Ascending aorta (tissue), 2 donors: Measurements from ENCODE around the gene MAP3K1. TPM values are rescaled to one million over a fixed set of nuclear protein-coding genes. Genes with fewer than 3 reads are reported as not detected.

Source experiments
- DNase-seq, 2 donors: peaks; one replicate each; pipeline ENCODE4 v3.0.0-alpha.2; 2019; ENCODE audit warnings: low spot score in 2 of 2
- H3K27ac ChIP-seq, 2 donors: fragments of 200-600 bp; sonication (generic); one replicate each; pipeline ENCODE4 v1.5.1; 2016 to 2017; ENCODE audit warnings: mild to moderate bottlenecking in 1 of 2
- H3K27me3 ChIP-seq: fragments of 200-600 bp; sonication (generic); one replicate; pipeline ENCODE4 v1.5.1; 2017
- H3K36me3 ChIP-seq, 2 donors: fragments of 200-600 bp; sonication (generic); one replicate each; pipeline ENCODE4 v1.5.1; 2016
- H3K4me1 ChIP-seq, 2 donors: fragments of 200-600 bp; sonication (generic); one replicate each; pipeline ENCODE4 v1.5.1; 2016 to 2017; ENCODE audit warnings: mild to moderate bottlenecking in 1 of 2
- H3K4me3 ChIP-seq, 2 donors: fragments of 200-600 bp; sonication (generic); one replicate each; pipeline ENCODE4 v1.5.1; 2016 to 2017; ENCODE audit warnings: mild to moderate bottlenecking in 1 of 2
- H3K9me3 ChIP-seq, 2 donors: fragments of 200-600 bp; sonication (generic); one replicate each; pipeline ENCODE4 v1.5.1; 2016
- CTCF ChIP-seq, 3 experiments: fragments of 200-600 bp in 2 of 3; fragments of 450-650 bp in 1 of 3; sonication (generic) in 2 of 3; IDR thresholded peaks; one replicate each; pipeline ENCODE4 v1.5.1; 2016 to 2019; ENCODE audit warnings: antibody characterized with exemption in 3 of 3, mild to moderate bottlenecking in 1 of 3, moderate library complexity in 1 of 3
- intact Hi-C: fragments of 100-400 bp; cut with DNase I; formaldehyde crosslinking; loops from one replicate; pipeline ENCODE4 v1.15.1; 2023
- total RNA-seq: library from RNA; depleted of rRNA; stranded (reverse); fragments of >200 nt; gene quantifications from one replicate; pipeline ENCODE4 v1.1.0, GENCODE V29; 2016

MAP3K1 gene
- total RNA-seq, 1 donor from 2014 or later: 14.7 TPM

DNA sequence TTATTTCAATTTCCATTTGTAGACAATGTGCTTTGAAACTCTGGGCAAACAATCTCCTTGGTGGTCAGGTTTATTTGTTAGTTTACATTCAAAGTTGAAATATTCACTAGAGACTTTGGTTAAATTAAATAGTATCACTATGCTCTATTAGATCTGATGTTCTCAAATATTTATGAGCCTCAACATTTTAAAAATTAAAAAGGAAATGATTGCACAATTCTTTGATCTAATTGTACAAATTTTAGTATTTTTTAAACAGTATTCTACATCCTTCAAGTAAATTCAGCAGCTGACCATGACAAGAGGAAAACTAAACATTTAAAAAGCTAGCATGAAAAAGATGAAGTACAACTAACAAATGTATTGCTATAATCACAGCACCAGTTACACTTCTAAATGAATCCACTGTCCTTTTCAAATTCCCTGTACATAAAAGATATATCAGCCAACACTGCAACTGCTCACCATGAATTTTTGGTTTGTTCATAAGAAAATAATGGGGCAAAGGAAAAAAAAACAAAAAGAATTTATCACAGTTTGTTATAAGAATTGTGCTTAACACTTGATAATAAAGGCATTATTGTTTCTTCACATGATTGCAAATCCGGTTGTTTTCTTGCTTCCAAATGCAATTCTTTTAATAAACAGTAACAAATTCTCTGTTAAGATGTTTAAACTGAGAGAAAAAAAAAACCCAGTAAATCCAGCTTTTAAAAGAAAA, 104.8 kb downstream of the MAP3K1 start:
- no peak for DNase-seq
- H3K36me3 ChIP-seq: peaks cover 28 to 40% of the 10 kb centered on the region in 2 donors
- no peak overlapping the region for H3K27ac ChIP-seq
- H3K27me3 ChIP-seq: no peaks in the 10 kb centered on the region
- TF ChIP-seq CTCF (IDR thresholded peaks at IDR 0.05): no peak
- no peak overlapping the region for H3K4me3 ChIP-seq
- H3K4me1 ChIP-seq: no peaks in the 10 kb centered on the region
- no peaks in the 10 kb centered on the region for H3K9me3 ChIP-seq
- intact Hi-C loops: no loop called here

GRCh38 chr5:56922922-56923321, 107.6 kb downstream of the MAP3K1 start:
- no peaks in the 10 kb centered on the region for H3K4me1 ChIP-seq
- DNase-seq: no peak
- no peak for TF ChIP-seq CTCF (IDR thresholded peaks at IDR 0.05)
- H3K9me3 ChIP-seq: no peaks in the 10 kb centered on the region
- H3K27ac ChIP-seq: no peak overlapping the region
- H3K4me3 ChIP-seq: no peak overlapping the region
- no peaks in the 10 kb centered on the region for H3K27me3 ChIP-seq
- intact Hi-C loops: no loop called here
- peaks cover 43 to 47% of the 10 kb centered on the region in 2 donors for H3K36me3 ChIP-seq

- no peak for TF ChIP-seq CTCF (IDR thresholded peaks at IDR 0.05)
- no peak for DNase-seq
- H3K4me3 ChIP-seq: no peak overlapping the region
- H3K9me3 ChIP-seq: no peaks in the 10 kb centered on the region
- peaks cover 59 to 86% of the 10 kb centered on the region in 2 donors for H3K36me3 ChIP-seq
- no peak overlapping the region for H3K27ac ChIP-seq
- no peaks in the 10 kb centered on the region for H3K27me3 ChIP-seq
- intact Hi-C loops: no loop called here
- no peaks in the 10 kb centered on the region for H3K4me1 ChIP-seq
These were observed 119.0 kb downstream of the MAP3K1 start for GRCh38 chr5:56934325-56934724.

- intact Hi-C loops: no loop called here
- TF ChIP-seq CTCF (IDR thresholded peaks at IDR 0.05): no peak
- H3K36me3 ChIP-seq: peaks cover 60 to 79% of the 10 kb centered on the region in 2 donors
- no peak overlapping the region for H3K4me3 ChIP-seq
- no peaks in the 10 kb centered on the region for H3K4me1 ChIP-seq
- H3K27me3 ChIP-seq: no peaks in the 10 kb centered on the region
- no peaks in the 10 kb centered on the region for H3K9me3 ChIP-seq
- H3K27ac ChIP-seq: no peak overlapping the region
- DNase-seq: no peak
These were observed 123.5 kb downstream of the MAP3K1 start for GRCh38 chr5:56938858-56939257.

DNA sequence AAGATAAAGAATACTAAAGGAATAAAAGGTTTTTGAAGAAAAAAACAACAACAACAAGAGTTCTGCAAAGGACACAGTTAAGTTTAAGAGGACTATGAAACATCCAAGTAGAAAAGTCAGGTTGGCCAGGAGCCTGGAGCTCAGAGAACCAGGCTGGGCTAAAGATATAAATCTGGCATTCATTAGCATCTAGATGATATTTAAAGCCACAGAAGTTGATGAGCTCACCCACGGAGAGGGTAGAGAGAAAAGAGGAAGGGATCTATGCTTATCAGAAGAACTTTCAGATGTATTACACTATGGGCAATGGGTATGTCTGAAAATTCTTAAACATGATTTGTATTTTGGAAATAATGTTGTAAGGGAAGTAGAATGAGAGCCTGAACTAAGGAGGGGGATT, 126.6 kb downstream of the MAP3K1 start:
- H3K9me3 ChIP-seq: no peaks in the 10 kb centered on the region
- DNase-seq: no peak
- intact Hi-C loops: no loop called here
- H3K27me3 ChIP-seq: no peaks in the 10 kb centered on the region
- no peak overlapping the region for H3K4me3 ChIP-seq
- no peak for TF ChIP-seq CTCF (IDR thresholded peaks at IDR 0.05)
- H3K4me1 ChIP-seq: no peaks in the 10 kb centered on the region
- H3K27ac ChIP-seq: no peak overlapping the region
- peaks cover 52 to 75% of the 10 kb centered on the region in 2 donors for H3K36me3 ChIP-seq

Other genes starting within 250 kb of the MAP3K1 start
- 16.8 TPM for gene SETD9, start 94.0 kb downstream of the MAP3K1 start, total RNA-seq
- gene MIER3, start 136.6 kb downstream of the MAP3K1 start, total RNA-seq: 5.5 TPM